HTR-8/SVneo (cell line): Measurements from ENCODE around the gene MS4A5.

Experiments
- DNase-seq: peaks from one replicate; pipeline ENCODE4 v3.0.0; 2011; ENCODE audit warnings: low spot score, mixed read lengths; ENCODE audit not compliant: insufficient read length
- FAIRE-seq: peaks from 2 replicates; lab custom pipeline; 2011; peaks lifted over from hg19 to GRCh38; lab: Jason Lieb, UNC

MS4A5 gene

GRCh38 chr11:60469723-60470122 lies 40.4 kb downstream of the MS4A5 start:
- FAIRE-seq (no peak), DNase-seq (no peak)

- FAIRE-seq (no peak), DNase-seq (no peak)
Observed at GRCh38 chr11:60477035-60477445, 47.7 kb downstream of the MS4A5 start.

- FAIRE-seq = no peak
Observed at GRCh38 chr11:60482361-60482760, 53.0 kb downstream of the MS4A5 start.

GRCh38 chr11:60485987-60486386 lies 56.6 kb downstream of the MS4A5 start:
- DNase-seq = no peak
- no peak for FAIRE-seq

More at GRCh38 chr11:60482361-60482760, 53.0 kb downstream of the MS4A5 start:
- DNase-seq = no peak

- no peak for DNase-seq
- FAIRE-seq = no peak
Observed at GRCh38 chr11:60492488-60493009, 63.2 kb downstream of the MS4A5 start, which contains the start of gene MS4A12. Gene MS4A12 (plus strand): TSS chr11:60492778. CDS start chr11:60497319, 4,541 bp downstream.

GRCh38 chr11:60493454-60493853 lies 64.1 kb downstream of the MS4A5 start:
- FAIRE-seq (no peak), DNase-seq (no peak)
